GM19025 (cell line): ENCODE measurements around the gene POLR1G.
A peak's percentile ranks its signal among the peaks of the same experiment; 100 is the strongest.

ENCODE experiments used
- ATAC-seq: cut with Tn5 transposase; IDR thresholded peaks from one replicate; pipeline ENCODE4 v1.9.1; 2021; ENCODE audit warnings: mild to moderate bottlenecking, low read depth, moderate library complexity; ENCODE audit not compliant: unreplicated experiment

POLR1G gene, protein sequence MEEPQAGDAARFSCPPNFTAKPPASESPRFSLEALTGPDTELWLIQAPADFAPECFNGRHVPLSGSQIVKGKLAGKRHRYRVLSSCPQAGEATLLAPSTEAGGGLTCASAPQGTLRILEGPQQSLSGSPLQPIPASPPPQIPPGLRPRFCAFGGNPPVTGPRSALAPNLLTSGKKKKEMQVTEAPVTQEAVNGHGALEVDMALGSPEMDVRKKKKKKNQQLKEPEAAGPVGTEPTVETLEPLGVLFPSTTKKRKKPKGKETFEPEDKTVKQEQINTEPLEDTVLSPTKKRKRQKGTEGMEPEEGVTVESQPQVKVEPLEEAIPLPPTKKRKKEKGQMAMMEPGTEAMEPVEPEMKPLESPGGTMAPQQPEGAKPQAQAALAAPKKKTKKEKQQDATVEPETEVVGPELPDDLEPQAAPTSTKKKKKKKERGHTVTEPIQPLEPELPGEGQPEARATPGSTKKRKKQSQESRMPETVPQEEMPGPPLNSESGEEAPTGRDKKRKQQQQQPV

GRCh38 chr19:45406226-45407090 is at the start of gene POLR1G:
Gene POLR1G, plus strand, starts transcription at chr19:45406644. Its CDS starts 53 bp downstream, at chr19:45406697.
- peak; percentile 75 for ATAC-seq

DNA sequence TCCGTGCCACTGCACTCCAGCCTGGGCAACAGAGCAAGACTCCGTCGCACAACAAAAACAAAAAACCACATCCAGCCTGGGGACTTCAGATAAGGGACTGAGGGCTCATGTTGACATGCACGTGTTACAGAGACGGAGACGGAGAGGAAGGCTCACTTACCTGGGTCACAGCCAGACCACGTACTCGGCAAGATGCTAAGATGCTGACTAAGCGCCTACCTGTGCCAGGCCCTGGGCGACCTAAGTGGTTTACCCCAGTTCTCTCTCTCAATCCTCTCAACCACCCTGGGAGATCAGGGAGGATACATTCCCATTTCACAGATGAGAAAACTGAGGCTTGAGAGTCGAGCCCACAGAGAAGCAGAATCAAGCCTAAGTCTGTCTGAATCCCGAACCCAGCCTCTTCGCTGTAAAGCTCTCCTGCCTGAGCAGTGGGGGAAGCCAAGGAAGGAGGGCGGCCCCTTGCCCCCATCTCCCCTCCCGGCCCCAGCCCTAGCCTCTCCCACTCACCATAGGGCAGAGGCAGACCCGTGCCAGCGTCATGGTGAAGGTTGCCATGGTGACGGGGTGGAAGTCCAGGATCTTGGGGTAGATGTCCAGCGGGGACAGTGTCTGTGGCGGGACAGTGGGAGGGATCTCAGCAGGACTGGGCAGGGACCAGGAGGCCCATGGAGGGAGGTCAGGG is 49.5 kb upstream of the POLR1G start:
- no peak for ATAC-seq

DNA sequence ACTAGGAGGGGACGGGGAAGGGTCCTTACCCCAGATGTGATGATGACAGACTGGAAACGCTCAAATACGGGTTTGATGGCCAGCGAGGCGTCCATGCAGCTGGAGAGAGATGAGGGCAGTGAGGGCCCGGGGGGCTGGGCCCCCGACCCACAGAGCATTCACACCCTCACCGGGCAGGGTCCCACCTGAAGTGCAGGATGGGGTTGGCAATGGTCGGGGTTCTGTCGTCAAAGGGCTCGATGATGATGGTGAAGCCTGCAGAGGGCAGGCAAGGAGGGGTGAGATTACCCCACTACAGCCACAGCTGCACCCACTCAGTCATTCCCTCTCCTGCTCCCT is 49.0 kb upstream of the POLR1G start:
- no peak for ATAC-seq

DNA sequence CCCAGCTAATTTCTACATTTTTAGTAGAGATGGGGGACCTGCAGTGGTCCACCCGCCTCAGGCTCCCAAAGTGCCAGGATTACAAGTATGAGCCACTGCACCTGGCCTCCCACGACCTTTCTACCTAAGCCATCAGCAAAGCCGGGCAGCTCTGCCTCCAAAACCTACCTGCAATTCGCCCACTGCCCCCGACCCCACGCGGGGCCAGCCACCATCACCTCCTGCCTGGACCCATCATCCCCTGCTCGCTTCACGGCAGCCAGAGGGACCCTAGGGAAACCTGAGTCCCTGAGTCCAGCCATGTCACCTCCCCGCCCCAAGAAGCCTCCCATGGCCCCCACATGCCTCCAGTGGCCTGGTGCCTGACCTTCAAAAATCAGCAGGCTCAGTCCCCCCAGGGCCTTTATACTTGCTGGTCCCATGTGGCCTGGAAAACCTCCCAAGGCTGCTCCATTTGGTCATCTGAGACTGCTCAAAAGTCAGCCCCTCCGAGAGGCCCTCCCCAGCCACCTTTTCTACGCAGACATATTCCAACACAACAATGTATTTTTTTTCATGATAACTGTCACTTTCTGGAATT is 48.1 kb upstream of the POLR1G start:
- no peak for ATAC-seq

GRCh38 chr19:45361608-45362007 is 44.8 kb upstream of the POLR1G start:
- ATAC-seq, result no peak

DNA sequence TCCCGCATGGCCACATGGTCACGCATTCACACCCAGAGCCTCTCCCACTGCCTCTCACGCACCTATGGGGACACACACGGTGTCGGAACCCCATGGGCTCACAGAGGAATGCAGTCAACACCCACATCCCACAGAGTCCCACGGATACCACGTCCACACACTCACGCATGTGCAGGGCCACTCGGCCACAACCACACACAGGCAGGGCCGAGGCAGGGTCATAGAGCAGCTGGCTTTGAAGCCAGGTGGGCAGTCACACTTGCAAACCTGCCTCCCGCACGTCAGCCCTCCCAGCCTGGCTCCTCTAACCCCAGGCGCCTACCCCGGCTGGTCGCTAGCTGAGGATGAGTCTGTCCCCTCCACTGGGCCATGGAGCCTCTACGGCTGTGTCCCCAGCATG is 44.2 kb upstream of the POLR1G start:
- ATAC-seq, result no peak

DNA sequence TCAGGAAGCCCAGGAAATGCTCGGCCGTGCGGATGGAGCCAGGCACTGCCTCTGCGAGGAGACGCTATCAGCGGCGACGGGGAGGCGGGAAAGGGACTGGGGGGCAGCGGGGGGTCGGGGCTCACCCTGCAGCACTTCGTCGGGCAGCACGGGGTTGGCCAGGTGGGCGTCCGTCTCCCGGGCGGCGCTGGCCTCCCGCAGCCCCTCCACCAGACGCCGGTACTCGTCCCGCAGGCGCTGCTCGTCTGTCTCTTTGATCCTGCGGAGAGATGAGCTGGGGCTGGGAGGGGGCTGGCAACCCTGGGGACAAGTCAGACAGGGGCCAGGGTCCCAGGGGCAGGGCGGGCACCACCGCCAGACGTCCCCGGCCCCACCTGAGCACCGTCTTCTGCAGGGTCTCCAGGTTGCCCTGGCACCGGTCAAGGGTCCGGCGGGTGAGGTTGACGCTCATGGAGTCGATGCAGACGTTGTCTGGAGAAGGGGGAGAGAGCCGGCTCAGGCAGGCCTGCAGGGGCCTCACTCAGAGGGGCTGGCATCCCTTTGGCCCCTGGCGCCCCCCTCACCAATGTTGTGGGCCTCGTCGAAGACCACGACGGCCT is 42.5 kb upstream of the POLR1G start:
- ATAC-seq, result no peak

DNA sequence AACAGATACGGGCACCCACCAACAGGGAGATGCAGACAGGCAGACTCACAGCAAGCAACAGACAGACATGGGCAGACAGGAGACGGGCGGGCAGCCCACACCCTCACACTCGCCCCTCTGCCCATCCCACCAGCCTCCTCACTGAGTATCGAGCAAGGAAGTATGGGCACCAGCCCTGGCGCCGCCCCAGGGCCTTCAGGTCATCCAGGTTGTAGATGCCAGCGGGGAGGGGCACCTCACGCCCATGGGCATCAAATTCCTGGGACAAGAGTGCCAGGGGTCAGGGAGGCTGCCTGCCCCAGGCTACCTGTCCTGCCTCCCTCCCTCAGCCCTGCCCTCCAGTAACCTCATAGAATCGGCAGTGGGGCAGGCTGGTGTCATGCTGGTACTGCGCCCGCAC is 41.7 kb upstream of the POLR1G start:
- no peak for ATAC-seq

DNA sequence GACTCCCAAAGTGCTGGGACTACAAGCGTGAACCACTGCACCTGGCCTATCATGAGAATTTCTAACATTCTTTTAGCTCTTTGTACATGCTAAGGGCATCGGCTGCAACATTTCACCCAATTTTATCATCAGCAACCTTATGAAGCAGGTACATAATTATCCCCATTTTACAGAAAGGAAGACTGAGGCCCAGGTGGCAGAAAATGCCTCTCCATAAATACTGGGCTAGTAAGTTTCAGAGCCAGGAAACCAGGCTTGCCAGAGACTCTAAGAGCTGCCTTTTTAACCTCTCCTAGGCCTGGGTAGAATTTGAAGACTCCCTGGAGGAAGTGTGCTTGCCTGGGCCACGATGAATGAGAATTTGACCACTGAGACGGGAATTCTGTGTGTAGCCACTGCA is 38.3 kb upstream of the POLR1G start:
- no peak for ATAC-seq

DNA sequence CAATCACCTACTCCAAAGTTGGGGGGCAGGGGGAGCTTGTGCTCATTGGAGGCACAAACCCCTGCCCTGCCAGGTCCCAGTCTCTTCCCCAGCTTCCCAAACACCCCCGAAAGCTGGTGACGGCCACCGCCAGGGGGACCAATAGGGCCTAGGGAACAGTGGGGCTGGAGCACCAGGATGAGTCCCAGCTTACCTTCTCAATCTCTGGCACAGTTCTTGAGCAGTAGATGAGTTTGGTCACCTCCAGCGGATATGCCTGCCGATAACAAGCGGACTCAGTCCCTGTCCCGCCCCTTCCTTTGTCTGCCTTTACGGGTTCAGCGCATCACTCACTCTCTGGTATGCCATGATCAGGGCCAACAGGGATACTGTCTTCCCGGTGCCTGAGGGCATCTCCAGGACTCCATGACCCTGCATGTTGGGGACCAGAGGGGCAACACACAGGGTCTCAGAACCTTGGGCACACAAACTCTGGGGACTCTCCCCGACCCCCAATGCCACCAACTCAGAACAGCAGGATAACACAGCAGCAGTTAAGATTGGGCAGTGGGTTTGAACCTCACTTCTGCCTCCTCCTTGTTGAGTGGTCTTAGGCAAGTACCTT is 37.6 kb upstream of the POLR1G start:
- no peak for ATAC-seq

GRCh38 chr19:45370410-45371204 is 35.8 kb upstream of the POLR1G start, which contains the start of gene ERCC2:
Gene ERCC2, minus strand, starts transcription at chr19:45370573. Its CDS starts 33 bp downstream, at chr19:45370540.
- peak; percentile 97 for ATAC-seq

GRCh38 chr19:45376045-45376724 is 30.3 kb upstream of the POLR1G start:
- no peak for ATAC-seq

GRCh38 chr19:45380107-45380506 is 26.3 kb upstream of the POLR1G start:
- no peak for ATAC-seq

- ATAC-seq, result no peak
Measured at GRCh38 chr19:45382426-45382825, 24.0 kb upstream of the POLR1G start.

DNA sequence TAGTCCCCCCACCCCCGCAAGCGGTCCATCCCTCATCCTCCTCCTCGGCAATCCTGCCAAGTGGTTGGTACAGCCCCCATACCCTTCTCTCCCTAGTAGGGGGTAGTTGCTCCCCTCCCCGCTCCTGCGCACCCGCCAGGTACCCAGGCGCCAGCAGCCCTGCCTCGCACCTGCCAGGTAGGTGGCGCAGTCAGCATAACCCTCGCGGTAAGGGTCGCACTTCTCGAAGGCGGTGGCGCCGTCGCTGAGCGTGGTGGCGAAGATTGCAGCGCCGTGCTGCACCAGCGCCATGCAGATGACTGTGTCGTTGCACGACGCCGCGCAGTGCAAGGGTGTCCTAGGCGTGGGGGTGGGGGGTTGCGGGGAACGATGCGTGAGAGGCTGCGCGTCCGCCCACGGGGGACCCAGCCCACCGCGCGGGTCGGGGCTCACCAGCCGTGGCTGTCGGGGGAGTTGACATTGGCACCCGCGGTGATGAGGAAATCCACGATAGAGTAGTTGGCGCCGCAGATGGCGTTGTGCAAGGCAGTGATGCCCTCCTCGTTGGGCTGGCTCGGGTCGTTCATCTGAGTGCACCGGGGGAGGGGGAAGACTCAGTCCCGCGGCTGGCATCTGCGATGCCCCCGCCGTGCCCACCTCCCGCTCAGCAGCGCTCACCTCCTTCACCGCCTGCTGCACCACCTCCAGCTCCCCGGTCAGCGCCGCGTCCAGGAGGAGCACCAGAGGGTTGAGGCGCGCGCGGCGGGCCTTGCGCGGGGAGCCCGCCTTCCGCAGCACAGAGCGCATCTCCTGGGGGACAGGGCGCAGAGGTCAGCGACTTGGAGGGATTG is 20.8 kb upstream of the POLR1G start:
- no peak for ATAC-seq

DNA sequence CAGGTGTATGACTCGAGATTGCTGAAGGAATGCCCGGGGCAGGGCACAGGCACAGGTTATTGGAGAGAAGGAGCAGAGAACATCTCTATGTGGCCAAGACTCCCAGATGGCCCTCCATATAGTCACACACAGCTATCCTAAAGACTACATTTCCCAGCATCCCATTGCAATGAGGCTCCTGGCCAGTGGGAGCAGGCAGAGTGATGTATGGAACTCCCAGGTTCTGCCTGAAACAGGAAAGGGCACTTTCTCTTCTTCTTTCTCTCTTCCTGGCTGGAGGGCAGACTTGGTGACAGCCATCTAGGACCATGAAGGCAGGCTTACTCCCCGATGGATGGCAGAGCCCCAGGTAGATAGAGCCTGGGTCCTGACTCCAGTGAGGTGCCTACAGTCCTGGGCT is 15.1 kb upstream of the POLR1G start:
- no peak for ATAC-seq

DNA sequence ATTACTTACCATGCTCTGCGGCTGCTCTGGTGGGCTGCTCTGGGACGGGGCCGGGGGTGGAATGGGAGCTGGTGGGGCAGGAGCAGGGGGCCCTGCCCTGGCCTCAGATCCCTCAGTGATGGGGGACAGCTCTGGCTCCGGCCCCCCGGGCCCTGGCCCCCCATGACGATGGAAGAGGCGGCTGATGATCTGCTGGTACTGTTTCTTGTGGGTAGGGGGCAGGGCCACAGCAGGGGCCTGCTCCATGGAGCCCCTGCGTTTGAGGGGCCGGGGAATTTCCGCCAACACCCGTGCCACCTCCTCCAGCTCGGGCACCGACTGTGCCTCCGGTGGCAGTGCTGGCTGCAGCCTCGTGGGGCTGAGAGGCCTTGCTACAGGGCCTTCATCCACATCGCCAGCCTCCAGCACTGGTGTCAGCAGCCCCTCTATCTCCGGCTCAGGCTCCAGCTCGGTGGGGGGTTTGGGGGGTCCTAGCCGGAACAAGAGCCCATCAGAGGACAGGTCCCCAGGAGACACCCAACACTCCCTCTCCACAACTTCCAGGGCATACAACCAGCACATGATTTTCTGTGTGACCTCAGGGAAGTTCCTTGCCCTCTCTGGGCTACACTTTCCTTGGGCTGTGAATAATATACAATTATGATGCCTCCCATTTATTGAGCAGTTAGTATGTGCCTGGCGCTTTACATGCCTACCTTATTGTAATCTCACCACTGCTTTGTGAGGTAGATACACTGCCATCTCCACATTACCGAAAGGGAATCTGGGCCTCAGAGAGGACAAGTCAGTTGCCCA is 14.4 kb upstream of the POLR1G start:
- ATAC-seq, result no peak
